IMR-90 (cell line): Measurements from ENCODE around the gene ADCY5. TPM values are rescaled to one million over a fixed set of nuclear protein-coding genes. Genes with fewer than 3 reads are reported as not detected.

Source experiments
- ATAC-seq: fragments of 200-7000 bp; cut with Tn5 transposase; 2 replicates; pipeline ENCODE4 v1.9.1; 2020; ENCODE audit warnings: low read depth, mild to moderate bottlenecking, moderate library complexity
- BruUV-seq: library from RNA; stranded (reverse); fragments of 400-500 nt; replicated peaks from 2 replicates; lab custom pipeline; 2021; lab: Mats Ljungman, UMichigan
- CTCF ChIA-PET: fragments of 300-600 bp; formaldehyde crosslinking; extraction: SDS; loops from one replicate; lab custom pipeline; 2021; ENCODE audit warnings: antibody characterized with exemption; lab: Yijun Ruan, JAX
- POLR2A ChIA-PET: fragments of 300-600 bp; sonication (Branson Sonifier 250); formaldehyde crosslinking; loops from one replicate; lab custom pipeline; 2022; ENCODE audit warnings: antibody characterized with exemption; ENCODE audit not compliant: unreplicated experiment; lab: Charles Lee
- DNase-seq: peaks from one replicate; pipeline ENCODE4 v3.0.0; 2013
- H2AFZ ChIP-seq: replicated peaks from 2 replicates; pipeline ENCODE3; 2013; ENCODE audit warnings: low read length, mild to moderate bottlenecking; ENCODE audit not compliant: poor library complexity
- H2AK5ac ChIP-seq: 2 replicates; pipeline ENCODE4 v1.6.1; 2013; ENCODE audit warnings: low read depth, low read length, inconsistent platforms
- H2AK9ac ChIP-seq: replicated peaks from 2 replicates; pipeline ENCODE3; 2013; ENCODE audit warnings: mild to moderate bottlenecking, low read depth, low read length, moderate library complexity; ENCODE audit not compliant: poor library complexity
- H2BK120ac ChIP-seq: 2 replicates; pipeline ENCODE4 v1.6.1; 2013; ENCODE audit warnings: low read depth, low read length, inconsistent platforms
- H2BK15ac ChIP-seq: 3 replicates; pipeline ENCODE4 v1.6.1; 2013; ENCODE audit warnings: low read depth, low read length, inconsistent platforms
- H2BK20ac ChIP-seq: 2 replicates; pipeline ENCODE4 v1.6.1; 2013; ENCODE audit warnings: low read depth, mild to moderate bottlenecking, inconsistent platforms, low read length, moderate library complexity
- H2BK5ac ChIP-seq: 2 replicates; pipeline ENCODE4 v1.6.1; 2013; ENCODE audit warnings: mild to moderate bottlenecking, low read depth, low read length, inconsistent platforms; ENCODE audit not compliant: poor library complexity, severe bottlenecking
- H3K14ac ChIP-seq: replicated peaks from 2 replicates; pipeline ENCODE4 v1.6.1; 2013; ENCODE audit warnings: low read depth, low read length, inconsistent platforms
- H3K18ac ChIP-seq: 2 replicates; pipeline ENCODE4 v1.6.1; 2013; ENCODE audit warnings: low read depth, low read length, control low read depth
- H3K23ac ChIP-seq: 2 replicates; pipeline ENCODE4 v1.6.1; 2013; ENCODE audit warnings: low read depth, low read length, inconsistent platforms
- H3K27ac ChIP-seq: 2 replicates; pipeline ENCODE4 v1.5.1; 2013; ENCODE audit warnings: mild to moderate bottlenecking, control low read depth, low read length; ENCODE audit not compliant: insufficient read depth
- H3K27me3 ChIP-seq: 2 replicates; pipeline ENCODE4 v1.6.1; 2013; ENCODE audit warnings: low read length; ENCODE audit not compliant: control insufficient read depth, insufficient read depth
- H3K36me3 ChIP-seq: 2 replicates; pipeline ENCODE4 v1.6.1; 2013; ENCODE audit warnings: low read length, mixed read lengths; ENCODE audit not compliant: control insufficient read depth, insufficient read depth
- H3K4ac ChIP-seq: 2 replicates; pipeline ENCODE4 v1.6.1; 2013; ENCODE audit warnings: low read depth, low read length, inconsistent platforms
- H3K4me1 ChIP-seq: 2 replicates; pipeline ENCODE4 v1.6.1; 2013; ENCODE audit warnings: low read length, mixed read lengths; ENCODE audit not compliant: control insufficient read depth, insufficient read depth
- H3K4me2 ChIP-seq: 2 replicates; pipeline ENCODE4 v1.6.1; 2013; ENCODE audit warnings: low read depth, mild to moderate bottlenecking, control low read depth, low read length, moderate library complexity
- H3K4me3 ChIP-seq: 2 replicates; pipeline ENCODE4 v1.5.1; 2013; ENCODE audit warnings: low read depth, mild to moderate bottlenecking, control low read depth, low read length, moderate library complexity; ENCODE audit not compliant: insufficient read depth
- H3K56ac ChIP-seq: 2 replicates; pipeline ENCODE4 v1.6.1; 2013; ENCODE audit warnings: low read length, inconsistent platforms; ENCODE audit not compliant: insufficient read depth; ENCODE audit errors: extremely low read depth
- H3K79me1 ChIP-seq, 2 experiments: 2 replicates each; pipeline ENCODE4 v1.6.1; 2013; ENCODE audit warnings: low read length in 2 of 2, inconsistent platforms in 1 of 2, low read depth in 1 of 2
- H3K9ac ChIP-seq: 2 replicates; pipeline ENCODE4 v1.6.1; 2013; ENCODE audit warnings: low read depth, low read length, control low read depth
- H3K9me1 ChIP-seq: 2 replicates; pipeline ENCODE4 v1.6.1; 2013; ENCODE audit warnings: low read length, inconsistent platforms; ENCODE audit not compliant: insufficient read depth
- H3K9me3 ChIP-seq: 2 replicates; pipeline ENCODE4 v1.6.1; 2013; ENCODE audit warnings: low read length; ENCODE audit not compliant: control insufficient read depth, insufficient read depth
- H4K20me1 ChIP-seq: 2 replicates; pipeline ENCODE4 v1.6.1; 2013; ENCODE audit warnings: low read length, inconsistent platforms; ENCODE audit not compliant: insufficient read depth
- H4K5ac ChIP-seq: 2 replicates; pipeline ENCODE4 v1.6.1; 2013; ENCODE audit warnings: mild to moderate bottlenecking, low read depth, low read length, control low read depth
- H4K8ac ChIP-seq, 2 experiments: 2 replicates each; pipeline ENCODE4 v1.6.1; 2013; ENCODE audit warnings: low read depth in 2 of 2, low read length in 2 of 2, control low read depth in 1 of 2, inconsistent platforms in 1 of 2
- H4K91ac ChIP-seq: 2 replicates; pipeline ENCODE4 v1.6.1; 2013; ENCODE audit warnings: low read depth, low read length, inconsistent platforms; ENCODE audit not compliant: insufficient read depth
- BHLHE40 ChIP-seq: fragments of 150-350 bp; IDR thresholded peaks from 2 replicates; pipeline ENCODE4 v1.6.1; 2016; ENCODE audit warnings: mild to moderate bottlenecking, low read depth, low read length
- CEBPB ChIP-seq: IDR thresholded peaks from 2 replicates; pipeline ENCODE4 v1.6.1; 2012; ENCODE audit warnings: low read depth, low read length, improper control_type of control experiment
- CHD1 ChIP-seq: IDR thresholded peaks from 2 replicates; pipeline ENCODE4 v1.6.1; 2012; ENCODE audit warnings: low read depth, low read length, improper control_type of control experiment
- CTCF ChIP-seq: conservative IDR thresholded peaks from 2 replicates; pipeline ENCODE4 v1.5.1; 2012; ENCODE audit warnings: mild to moderate bottlenecking, low read depth, low read length, improper control_type of control experiment
- ELK1 ChIP-seq: fragments of 150-350 bp; IDR thresholded peaks from 2 replicates; pipeline ENCODE4 v1.6.1; 2016; ENCODE audit warnings: low read depth, mild to moderate bottlenecking, low read length, moderate library complexity, borderline replicate concordance
- FOS ChIP-seq: fragments of 150-350 bp; IDR thresholded peaks from 2 replicates; pipeline ENCODE4 v1.6.1; 2016; ENCODE audit warnings: low read depth, low read length
- MAFK ChIP-seq: IDR thresholded peaks from 2 replicates; pipeline ENCODE4 v1.6.1; 2012; ENCODE audit warnings: low read depth, low read length, improper control_type of control experiment
- MAZ ChIP-seq: IDR thresholded peaks from 2 replicates; pipeline ENCODE4 v1.6.1; 2012; ENCODE audit warnings: low read depth, mild to moderate bottlenecking, low read length, improper control_type of control experiment, moderate library complexity, borderline replicate concordance
- MXI1 ChIP-seq: IDR thresholded peaks from 2 replicates; pipeline ENCODE4 v1.6.1; 2012; ENCODE audit warnings: low read depth, mild to moderate bottlenecking, low read length, moderate library complexity, borderline replicate concordance
- NFE2L2 ChIP-seq: fragments of 150-350 bp; IDR thresholded peaks from 2 replicates; pipeline ENCODE4 v1.6.1; 2016; ENCODE audit warnings: low read depth, mild to moderate bottlenecking, low read length
- POLR2A ChIP-seq: IDR thresholded peaks from 2 replicates; pipeline ENCODE4 v1.6.1; 2012; ENCODE audit warnings: mild to moderate bottlenecking, low read depth, low read length
- RAD21 ChIP-seq: IDR thresholded peaks from 2 replicates; pipeline ENCODE4 v1.6.1; 2012; ENCODE audit warnings: low read length, improper control_type of control experiment
- RCOR1 ChIP-seq: IDR thresholded peaks from 2 replicates; pipeline ENCODE4 v1.6.1; 2012; ENCODE audit warnings: mild to moderate bottlenecking, low read length, improper control_type of control experiment; ENCODE audit not compliant: insufficient replicate concordance
- RFX5 ChIP-seq: IDR thresholded peaks from 2 replicates; pipeline ENCODE4 v1.8.0; 2012; ENCODE audit warnings: low read depth, mild to moderate bottlenecking, low read length, moderate library complexity
- SMC3 ChIP-seq: fragments of 150-350 bp; IDR thresholded peaks from 2 replicates; pipeline ENCODE4 v1.6.1; 2016; ENCODE audit warnings: low read depth, mild to moderate bottlenecking, antibody characterized with exemption, low read length, moderate library complexity
- USF2 ChIP-seq: fragments of 150-350 bp; IDR thresholded peaks from 2 replicates; pipeline ENCODE4 v1.6.1; 2017; ENCODE audit warnings: mild to moderate bottlenecking, antibody characterized with exemption, low read length, low read depth
- WGBS, 2 experiments: methylation state at CpG; one replicate each; pipeline versions ENCODE4 v1.1.5 to v1.1.7; 2013; ENCODE audit warnings: missing lambda C conversion rate in 2 of 2; ENCODE audit not compliant: insufficient read length in 1 of 2; ENCODE audit errors: extremely low coverage in 2 of 2; 5-methylcytosine and 5-hydroxymethylcytosine counted together
- dilution Hi-C: fragments of 300-500 bp; cut with HindIII; formaldehyde crosslinking; loops from one replicate; pipeline ENCODE4 v1.14.3; 2018; ENCODE audit warnings: low sequenced_read_pairs; ENCODE audit not compliant: unreplicated experiment
- in situ Hi-C: fragments of 300-500 bp; cut with MboI; formaldehyde crosslinking; loops from 3 replicates; pipeline ENCODE4 v1.14.3; 2019; ENCODE audit warnings: low sequenced_read_pairs, inconsistent platforms, mixed read lengths
- intact Hi-C: fragments of 100-400 bp; cut with micrococcal nuclease; formaldehyde crosslinking; loops from 2 replicates; pipeline ENCODE4 v1.10.0; 2022
- polyA plus RNA-seq, 3 experiments: library from polyadenylated mRNA; depleted of rRNA; stranded (reverse); fragments of >200 nt; gene quantifications; 2 replicates each; pipeline ENCODE4 v1.2.3, GENCODE V29; 2012; ENCODE audit warnings: low replicate concordance in 1 of 3
- total RNA-seq: library from RNA; depleted of rRNA; stranded (reverse); fragments of >200 nt; gene quantifications from 2 replicates; pipeline ENCODE4 v1.2.3, GENCODE V29; 2012

The ADCY5 gene
- total and polyA plus RNA-seq, 2 of the 4 experiments (the other 2 are of a cell fraction): 0.14 to 0.18 TPM

- Histone ChIP-seq H3K79me1 (no peaks in the 10 kb centered on the region), H2AK5ac (no peak overlapping the region), H3K27ac (no peak overlapping the region), H2BK120ac (no peak overlapping the region), H4K8ac (no peak overlapping the region), H3K4me3 (no peak overlapping the region), H3K23ac (no peak overlapping the region), H3K36me3 (no peaks in the 10 kb centered on the region), H3K9me3 (peaks cover 2% of the 10 kb centered on the region; the same call in 1 of the 2 replicates), H2AK9ac (no peak overlapping the region), H3K9ac (no peak overlapping the region), H4K20me1 (no peaks in the 10 kb centered on the region), H4K5ac (no peak overlapping the region), H2BK5ac (no peak overlapping the region), H2AFZ (no peak overlapping the region), H2BK20ac (no peak overlapping the region), H3K4ac (no peak overlapping the region), H4K91ac (no peak overlapping the region), H3K4me1 (no peaks in the 10 kb centered on the region), H3K4me2 (no peak overlapping the region), H3K56ac (no peak overlapping the region), H3K9me1 (no peaks in the 10 kb centered on the region), H3K18ac (no peak overlapping the region), H3K27me3 (peaks cover 83% of the 10 kb centered on the region), H2BK15ac (no peak overlapping the region), H3K14ac (no peak overlapping the region)
- dilution Hi-C loops (no loop called here), intact Hi-C loops (no loop called here), in situ Hi-C loops (no loop called here)
- POLR2A ChIA-PET: no interaction called here
- ATAC-seq: no peak
- no peak for TF ChIP-seq USF2
- no peak for TF ChIP-seq ELK1
- no peak for TF ChIP-seq RAD21
- no peak for TF ChIP-seq SMC3
- no peak for TF ChIP-seq MXI1
- no peak for TF ChIP-seq CHD1
- TF ChIP-seq MAZ: no peak
- TF ChIP-seq POLR2A: no peak
- TF ChIP-seq BHLHE40: no peak
- TF ChIP-seq RCOR1: no peak
- TF ChIP-seq MAFK: no peak
- no peak for TF ChIP-seq CTCF
- TF ChIP-seq CEBPB: no peak
- no peak for TF ChIP-seq NFE2L2
- TF ChIP-seq RFX5: no peak
- no peak for TF ChIP-seq FOS
- no TSS peak for BruUV-seq
- no peak for DNase-seq
- no CpG with 5 or more reads among the region's 2 CpGs for WGBS, 2 experiments
- CTCF ChIA-PET: no interaction called here
Observed at GRCh38 chr3:123446210-123446609, 2.7 kb downstream of the ADCY5 start.
